Measurements from ENCODE around the gene ROR1. TPM values are rescaled to one million over a fixed set of nuclear protein-coding genes. Genes with fewer than 3 reads are reported as not detected.

Gene ROR1
- polyA plus RNA-seq, 1 donor from 2014 or later: 0.09 TPM

GRCh38 chr1:64072089-64072793 lies 298.4 kb downstream of the ROR1 start:
- no peaks in the 10 kb centered on the region for H3K27me3 Mint-ChIP-seq
- H3K4me1 Mint-ChIP-seq: no peaks in the 10 kb centered on the region
- no peaks in the 10 kb centered on the region for H3K36me3 Mint-ChIP-seq
- H3K9me3 Mint-ChIP-seq: no peaks in the 10 kb centered on the region
- no peak overlapping the region for H3K27ac Mint-ChIP-seq
- H3K4me3 Mint-ChIP-seq: no peak overlapping the region

- Mint-ChIP-seq H3K27ac (no peak overlapping the region), H3K9me3 (no peaks in the 10 kb centered on the region), H3K27me3 (no peaks in the 10 kb centered on the region), H3K36me3 (no peaks in the 10 kb centered on the region), H3K4me3 (no peak overlapping the region), H3K4me1 (no peaks in the 10 kb centered on the region)
Observed at GRCh38 chr1:64073705-64074104, 299.9 kb downstream of the ROR1 start.

- H3K4me1 Mint-ChIP-seq: no peaks in the 10 kb centered on the region
- no peaks in the 10 kb centered on the region for H3K36me3 Mint-ChIP-seq
- no peaks in the 10 kb centered on the region for H3K9me3 Mint-ChIP-seq
- H3K27me3 Mint-ChIP-seq: no peaks in the 10 kb centered on the region
- no peak overlapping the region for H3K4me3 Mint-ChIP-seq
- H3K27ac Mint-ChIP-seq: no peak overlapping the region
Observed at GRCh38 chr1:64074767-64075166, 300.9 kb downstream of the ROR1 start.

- H3K36me3 Mint-ChIP-seq: no peaks in the 10 kb centered on the region
- H3K4me1 Mint-ChIP-seq: no peaks in the 10 kb centered on the region
- no peak overlapping the region for H3K4me3 Mint-ChIP-seq
- H3K9me3 Mint-ChIP-seq: no peaks in the 10 kb centered on the region
- no peak overlapping the region for H3K27ac Mint-ChIP-seq
- H3K27me3 Mint-ChIP-seq: no peaks in the 10 kb centered on the region
Observed at GRCh38 chr1:64077281-64077940, 303.6 kb downstream of the ROR1 start.

GRCh38 chr1:64080941-64081562 lies 307.2 kb downstream of the ROR1 start:
- Mint-ChIP-seq H3K27ac (no peak overlapping the region), H3K4me1 (no peaks in the 10 kb centered on the region), H3K9me3 (no peaks in the 10 kb centered on the region), H3K4me3 (no peak overlapping the region), H3K36me3 (no peaks in the 10 kb centered on the region), H3K27me3 (peaks cover 2% of the 10 kb centered on the region)

GRCh38 chr1:64082459-64082858 lies 308.6 kb downstream of the ROR1 start:
- Mint-ChIP-seq H3K4me3 (no peak overlapping the region), H3K9me3 (peaks cover 0 to 1% (median 0%) of the 10 kb centered on the region in 3 donors), H3K27me3 (peaks cover 2% of the 10 kb centered on the region), H3K36me3 (no peaks in the 10 kb centered on the region), H3K4me1 (no peaks in the 10 kb centered on the region), H3K27ac (no peak overlapping the region)

- Mint-ChIP-seq H3K4me3 (no peak overlapping the region), H3K9me3 (peaks cover 0 to 1% (median 0%) of the 10 kb centered on the region in 3 donors), H3K27ac (no peak overlapping the region), H3K4me1 (no peaks in the 10 kb centered on the region), H3K27me3 (peaks cover 2% of the 10 kb centered on the region), H3K36me3 (no peaks in the 10 kb centered on the region)
Observed at GRCh38 chr1:64084451-64084850, 310.6 kb downstream of the ROR1 start.

GRCh38 chr1:64087768-64088167 lies 314.0 kb downstream of the ROR1 start:
- Mint-ChIP-seq H3K36me3 (no peaks in the 10 kb centered on the region), H3K27me3 (peaks cover 2% of the 10 kb centered on the region), H3K4me3 (no peak overlapping the region), H3K9me3 (peaks cover 1 to 5% (median 2%) of the 10 kb centered on the region in 3 donors), H3K4me1 (peaks cover 0 to 3% (median 0%) of the 10 kb centered on the region in 3 donors), H3K27ac (no peak overlapping the region)

GRCh38 chr1:64090436-64090835 lies 316.6 kb downstream of the ROR1 start:
- no peak overlapping the region for H3K27ac Mint-ChIP-seq
- H3K9me3 Mint-ChIP-seq: peaks cover 1 to 5% (median 2%) of the 10 kb centered on the region in 3 donors
- peaks cover 0 to 3% (median 0%) of the 10 kb centered on the region in 3 donors for H3K4me1 Mint-ChIP-seq
- no peaks in the 10 kb centered on the region for H3K36me3 Mint-ChIP-seq
- peaks cover 3% of the 10 kb centered on the region for H3K27me3 Mint-ChIP-seq
- no peak overlapping the region for H3K4me3 Mint-ChIP-seq

GRCh38 chr1:64092851-64093371 lies 319.1 kb downstream of the ROR1 start:
- peaks cover 0 to 5% (median 2%) of the 10 kb centered on the region in 3 donors for H3K9me3 Mint-ChIP-seq
- no peak overlapping the region for H3K27ac Mint-ChIP-seq

GRCh38 chr1:64093941-64094340 lies 320.1 kb downstream of the ROR1 start:
- Mint-ChIP-seq H3K4me1 (peaks cover 0 to 3% (median 0%) of the 10 kb centered on the region in 3 donors), H3K27me3 (peaks cover 2% of the 10 kb centered on the region), H3K27ac (no peak overlapping the region)

More at GRCh38 chr1:64092851-64093371, 319.1 kb downstream of the ROR1 start:
- Mint-ChIP-seq H3K4me1 (peaks cover 0 to 3% (median 0%) of the 10 kb centered on the region in 3 donors), H3K36me3 (no peaks in the 10 kb centered on the region), H3K27me3 (peaks cover 2% of the 10 kb centered on the region), H3K4me3 (no peak overlapping the region)

GRCh38 chr1:64095832-64096231 lies 322.0 kb downstream of the ROR1 start:
- Mint-ChIP-seq H3K27ac (no peak overlapping the region), H3K27me3 (peaks cover 2% of the 10 kb centered on the region), H3K9me3 (no peaks in the 10 kb centered on the region), H3K36me3 (no peaks in the 10 kb centered on the region), H3K4me3 (no peak overlapping the region), H3K4me1 (peaks cover 0 to 3% (median 0%) of the 10 kb centered on the region in 3 donors)

More at GRCh38 chr1:64093941-64094340, 320.1 kb downstream of the ROR1 start:
- Mint-ChIP-seq H3K36me3 (no peaks in the 10 kb centered on the region), H3K9me3 (peaks cover 0 to 5% (median 2%) of the 10 kb centered on the region in 3 donors), H3K4me3 (no peak overlapping the region)

- no peak overlapping the region for H3K27ac Mint-ChIP-seq
Observed at GRCh38 chr1:64097859-64098258, 324.0 kb downstream of the ROR1 start.

GRCh38 chr1:64098436-64098835 lies 324.6 kb downstream of the ROR1 start:
- H3K4me3 Mint-ChIP-seq: no peak overlapping the region
- no peaks in the 10 kb centered on the region for H3K9me3 Mint-ChIP-seq
- no peaks in the 10 kb centered on the region for H3K4me1 Mint-ChIP-seq

More at GRCh38 chr1:64097859-64098258, 324.0 kb downstream of the ROR1 start:
- no peak overlapping the region for H3K4me3 Mint-ChIP-seq
- H3K36me3 Mint-ChIP-seq: no peaks in the 10 kb centered on the region
- no peaks in the 10 kb centered on the region for H3K9me3 Mint-ChIP-seq
- H3K27me3 Mint-ChIP-seq: peaks cover 2% of the 10 kb centered on the region
- H3K4me1 Mint-ChIP-seq: no peaks in the 10 kb centered on the region

More at GRCh38 chr1:64098436-64098835, 324.6 kb downstream of the ROR1 start:
- Mint-ChIP-seq H3K36me3 (no peaks in the 10 kb centered on the region), H3K27me3 (peaks cover 2% of the 10 kb centered on the region), H3K27ac (no peak overlapping the region)
